SW480 (cell line): ENCODE results near the gene TIGAR.

Experiments used
- DNase-seq: peaks from one replicate; pipeline ENCODE4 v3.0.0-alpha.2; 2016; ENCODE audit warnings: low spot score

TIGAR gene

DNA sequence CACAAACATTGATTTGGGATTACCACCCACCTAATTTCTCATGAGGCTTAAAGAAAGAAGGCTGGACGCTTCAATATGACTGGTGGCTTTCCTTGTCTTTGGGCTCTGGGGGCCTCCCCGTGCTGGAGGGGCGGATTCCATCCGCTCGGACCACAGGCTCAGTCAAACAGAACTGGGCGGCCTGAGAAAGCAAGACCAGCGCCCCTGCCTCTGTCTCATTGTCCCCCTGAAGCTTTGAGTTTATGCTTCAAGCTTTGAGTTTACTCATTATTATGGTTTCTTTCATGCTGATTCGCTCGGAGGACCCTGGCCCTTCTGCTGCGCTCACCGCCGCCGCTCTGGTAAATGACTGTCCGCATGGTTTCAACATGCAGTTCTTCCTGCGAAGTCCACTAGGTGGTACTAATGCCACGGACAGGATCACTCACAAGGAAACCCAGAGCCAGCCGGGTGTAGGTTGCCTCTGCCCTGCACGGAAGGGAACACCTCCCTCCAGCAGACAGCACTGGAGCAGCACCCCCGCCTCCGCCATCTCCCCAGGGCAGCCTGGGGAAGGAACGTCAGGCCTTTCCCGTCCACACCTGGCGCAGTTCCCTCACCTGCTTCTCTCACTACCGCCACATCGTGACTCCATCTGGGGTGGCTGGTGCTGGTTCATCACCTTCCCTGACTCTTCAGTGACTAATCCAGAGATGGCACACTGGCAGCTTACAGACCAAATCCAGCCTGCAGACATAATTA, 13.2 kb upstream of the TIGAR start:
- peak; percentile 78 for DNase-seq

DNA sequence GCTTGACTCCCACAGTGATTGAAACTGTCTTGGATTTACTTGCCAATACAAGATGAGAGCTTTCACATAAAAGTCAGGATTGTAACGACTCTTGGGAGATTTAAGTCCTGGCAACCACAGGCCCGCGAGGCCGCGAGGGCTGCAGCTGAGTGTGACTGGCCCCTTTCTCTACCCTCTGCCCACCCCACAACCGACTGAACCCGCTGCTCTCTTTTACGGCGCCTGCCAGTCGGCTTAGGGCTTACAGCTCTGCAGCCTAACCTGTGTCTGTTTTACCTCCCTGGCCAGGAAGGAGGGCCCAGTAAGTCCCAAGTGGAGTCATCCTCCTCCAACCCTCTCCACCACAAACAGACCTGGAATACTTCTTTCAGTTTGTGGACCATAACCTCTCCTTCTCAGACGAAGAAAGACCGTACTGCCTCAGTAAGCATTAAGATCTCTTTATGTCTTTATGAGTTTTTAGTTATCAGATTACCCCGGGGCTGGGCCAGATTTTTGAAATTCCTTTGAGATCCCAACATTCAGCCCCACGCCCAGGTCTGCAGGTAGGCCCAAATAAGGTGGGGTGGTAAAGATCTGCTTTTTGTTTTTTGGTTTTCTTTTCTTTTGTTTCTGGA, 12.6 kb upstream of the TIGAR start:
- no peak for DNase-seq

DNA sequence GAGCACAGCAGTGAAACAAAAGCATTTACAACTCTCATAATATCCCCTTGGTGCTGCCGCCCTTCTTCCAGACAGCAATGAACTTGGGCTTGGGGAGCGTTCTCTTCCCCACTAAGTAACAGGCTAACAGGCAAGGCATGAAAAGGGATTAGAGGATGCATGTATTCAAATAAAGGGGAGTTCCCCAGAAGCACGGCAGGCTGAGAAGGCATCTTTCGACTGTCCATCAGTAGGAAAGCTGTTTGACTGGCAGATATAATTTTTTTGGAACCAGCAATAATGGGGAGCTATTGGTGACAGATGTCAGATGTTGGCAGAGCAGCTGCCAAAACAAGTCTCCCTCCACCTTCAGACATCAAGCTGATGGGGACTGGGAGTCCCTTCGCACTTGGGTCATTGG, 9.2 kb upstream of the TIGAR start:
- no peak for DNase-seq

DNA sequence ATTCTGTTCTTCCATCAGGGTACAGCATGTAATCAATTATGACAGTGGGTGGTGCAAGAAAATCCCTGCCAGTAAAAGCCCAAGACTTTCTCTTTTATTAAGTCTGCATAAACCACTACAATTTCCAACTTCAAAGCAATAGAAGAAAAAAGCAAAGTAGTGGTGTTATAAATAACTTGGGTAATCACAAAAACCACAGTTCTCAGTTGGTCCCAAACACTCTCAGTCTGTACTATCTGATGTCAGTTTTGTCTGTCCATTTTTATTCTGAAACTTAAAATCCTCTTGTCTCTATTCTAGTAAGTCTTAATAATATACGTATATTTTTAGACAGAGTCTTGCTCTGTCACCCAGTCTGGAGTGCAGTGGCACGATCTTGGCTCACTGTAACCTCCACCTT, 8.8 kb upstream of the TIGAR start:
- DNase-seq, result no peak

DNA sequence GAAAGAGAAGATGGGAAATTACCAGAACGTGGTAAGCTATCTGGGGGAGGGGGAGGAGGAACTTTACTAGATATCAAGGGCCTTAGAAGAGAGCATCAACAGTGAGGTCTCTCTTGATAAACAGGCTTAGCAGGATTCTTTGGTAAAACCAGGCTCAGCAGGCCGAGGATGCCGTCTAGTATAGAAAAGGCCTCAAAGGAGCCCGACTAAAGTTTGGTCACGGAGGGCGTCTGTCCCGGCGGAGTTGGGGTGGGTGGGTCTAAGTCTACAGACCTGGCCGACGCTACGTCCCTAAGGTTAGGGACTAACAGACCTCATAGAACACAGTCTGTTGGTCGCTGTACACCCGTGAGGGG, 538 bp upstream of the TIGAR start:
- DNase-seq, result no peak

DNA sequence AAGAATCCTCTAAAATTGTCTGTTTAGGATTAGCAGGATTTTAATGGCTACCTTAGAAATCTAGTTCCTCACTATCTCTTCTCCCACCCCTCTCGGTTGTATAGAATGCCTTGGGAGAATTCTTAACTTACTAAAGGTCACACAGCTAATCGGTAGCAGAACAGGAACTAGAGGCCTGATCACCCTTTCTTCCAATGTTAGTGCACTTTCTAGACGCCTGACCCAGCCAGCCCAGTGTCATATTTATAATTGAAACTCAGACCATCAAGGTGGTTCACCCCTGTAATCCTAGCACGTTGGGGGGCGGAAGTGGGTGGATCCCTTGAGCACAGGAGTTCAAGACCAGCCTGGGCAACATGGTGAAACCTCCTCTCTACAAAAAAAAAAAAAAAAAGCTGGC, 1.7 kb downstream of the TIGAR start:
- no peak for DNase-seq

DNA sequence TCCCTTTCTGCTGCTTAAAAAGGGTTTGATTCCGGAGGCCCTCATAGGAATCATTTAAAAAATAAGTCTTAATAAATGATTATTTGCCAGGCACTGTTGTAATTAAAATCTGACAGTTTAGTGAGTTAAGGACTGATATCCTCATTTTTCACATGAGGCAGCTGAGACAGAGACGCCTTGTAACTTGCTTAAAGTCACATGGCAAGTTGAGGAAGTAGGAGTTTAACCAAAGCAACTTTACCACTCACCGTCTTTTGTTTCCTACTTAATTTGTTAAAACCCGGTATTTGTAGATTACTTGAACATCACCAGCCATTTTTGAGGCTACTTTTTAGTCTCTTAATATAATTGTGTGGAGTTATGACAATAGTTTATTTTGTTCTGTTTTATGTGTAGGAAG, 2.4 kb downstream of the TIGAR start:
- DNase-seq, result no peak

DNA sequence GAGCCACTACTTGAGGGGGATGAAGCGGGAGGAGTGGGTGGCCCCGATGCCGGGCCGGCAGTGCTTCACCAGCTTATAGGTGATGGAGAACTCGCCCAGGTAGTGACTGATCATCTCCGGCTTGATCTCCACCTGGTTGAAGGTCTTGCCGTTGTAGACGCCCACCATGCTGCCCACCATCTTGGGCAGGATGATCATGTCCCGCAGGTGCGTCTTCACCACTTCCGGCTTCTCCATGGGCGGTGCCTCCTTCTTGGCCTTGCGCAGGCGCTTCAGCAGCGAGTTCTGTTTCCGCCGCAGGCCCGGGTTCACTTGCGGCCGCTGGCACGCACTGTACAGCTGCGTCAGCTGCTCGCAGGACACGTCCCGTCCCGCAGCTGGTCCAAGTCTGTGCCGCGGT, 3.4 kb downstream of the TIGAR start:
- no peak for DNase-seq

DNA sequence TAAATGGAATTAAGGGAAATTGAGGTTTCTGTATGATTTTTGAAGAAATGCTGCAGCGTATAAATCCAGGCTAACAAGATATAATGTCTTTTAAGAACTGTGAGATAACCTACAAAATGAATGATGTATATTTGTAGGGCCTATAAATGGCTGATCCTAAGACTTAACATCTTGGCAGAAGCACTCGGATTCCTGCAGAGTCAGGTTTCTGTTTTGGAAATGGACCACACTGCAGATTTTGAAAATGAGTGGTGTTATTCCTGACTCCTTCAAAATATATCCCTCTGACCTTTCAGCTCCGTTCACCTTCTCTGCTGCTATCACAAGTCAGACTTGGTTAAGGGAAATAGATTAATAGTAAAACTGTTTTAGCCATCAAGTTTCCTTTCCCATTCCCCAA, 5.0 kb downstream of the TIGAR start:
- no peak for DNase-seq

DNA sequence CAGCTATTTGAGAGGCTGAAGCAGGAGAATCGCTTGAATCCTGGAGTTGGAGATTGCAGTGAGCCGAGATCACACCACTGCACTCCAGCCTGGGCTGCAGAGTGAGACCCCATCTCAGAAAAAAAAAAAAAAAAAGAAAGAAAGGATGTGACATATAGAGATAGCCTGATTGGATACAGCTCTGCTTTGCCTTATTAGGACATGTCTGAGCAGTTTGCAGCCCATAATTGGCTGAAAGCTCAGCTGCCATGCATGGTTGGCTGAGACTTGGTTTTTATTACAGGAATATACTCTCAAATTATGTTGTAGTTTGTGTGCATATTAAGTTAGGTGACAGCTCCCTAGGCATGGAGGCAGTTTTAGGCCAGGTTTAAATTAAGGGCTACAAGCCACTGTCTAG, 6.3 kb downstream of the TIGAR start:
- DNase-seq, result no peak

DNA sequence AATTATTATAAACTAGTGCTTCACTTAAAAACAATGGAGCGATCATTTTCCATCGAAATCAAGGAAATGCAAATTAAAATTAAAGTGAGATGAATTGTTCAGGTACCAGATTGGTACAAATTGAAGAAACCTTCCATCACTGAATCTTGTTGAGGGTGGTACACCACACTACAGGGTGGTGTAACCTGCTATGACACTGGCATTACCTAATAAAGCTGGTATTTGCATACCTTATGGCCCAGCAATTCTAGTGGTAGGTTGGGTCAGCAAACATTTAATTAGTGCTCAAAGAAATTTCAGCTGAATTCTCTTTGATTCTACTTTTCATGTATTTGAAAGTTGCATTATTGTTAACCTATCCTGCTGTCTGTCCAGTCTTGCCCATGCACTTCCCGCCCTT, 9.2 kb downstream of the TIGAR start:
- DNase-seq, result no peak

DNA sequence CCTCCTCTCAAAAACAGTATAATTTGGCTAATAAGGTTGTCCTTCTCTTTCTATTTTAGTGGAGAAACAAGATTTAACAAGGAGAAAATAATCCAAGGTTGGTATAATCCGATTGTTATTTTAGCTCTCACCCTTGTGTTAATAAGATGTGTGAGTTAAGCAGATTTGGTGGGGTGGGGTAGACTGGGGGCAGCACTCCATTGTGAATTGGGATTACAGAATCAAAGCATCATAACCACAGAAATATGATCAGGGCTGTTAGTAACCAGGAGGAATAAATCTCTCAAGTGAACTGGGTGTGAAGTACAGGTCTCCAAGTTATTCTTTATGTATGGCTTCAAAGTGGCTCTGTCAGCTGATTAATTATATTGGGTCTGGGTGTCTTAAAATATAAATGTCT, 10.2 kb downstream of the TIGAR start:
- no peak for DNase-seq

DNA sequence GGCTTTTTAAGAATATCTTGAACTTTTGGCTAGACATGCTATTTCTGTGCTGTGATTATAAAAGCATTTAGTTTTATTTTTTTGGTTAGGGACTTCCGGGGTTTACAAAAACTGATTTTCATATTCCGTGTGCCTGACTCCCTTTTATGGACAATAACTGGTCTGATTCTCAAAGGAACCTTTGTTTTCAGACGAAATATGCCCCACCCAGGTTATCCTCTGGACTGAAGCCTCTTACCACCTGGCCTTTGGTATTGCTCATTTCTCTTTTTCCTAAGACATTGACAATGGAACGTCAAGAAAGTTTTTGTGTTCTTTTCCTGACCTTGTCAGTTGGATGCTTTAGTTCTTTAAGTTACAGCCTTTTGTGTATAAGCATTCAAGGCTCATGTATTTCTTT, 10.8 kb downstream of the TIGAR start:
- no peak for DNase-seq

DNA sequence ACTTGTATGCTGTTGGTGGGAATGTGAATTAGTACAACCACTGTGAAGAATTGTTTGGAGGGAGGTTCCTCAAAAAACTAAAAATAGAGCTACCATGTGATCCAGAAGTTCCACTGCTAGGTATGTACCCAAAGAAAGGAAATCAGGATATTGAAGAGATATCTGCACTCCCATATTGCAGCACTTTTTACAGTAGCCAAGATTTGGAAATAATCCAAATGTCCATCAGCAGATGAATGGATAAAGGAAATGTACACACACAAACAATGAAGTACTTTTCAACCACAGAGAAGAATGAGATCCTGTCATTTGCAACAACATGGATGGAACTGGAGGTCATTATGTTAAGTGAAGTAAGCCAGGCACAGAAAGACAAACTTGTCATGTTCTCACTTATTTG, 25.9 kb downstream of the TIGAR start:
- no peak for DNase-seq

DNA sequence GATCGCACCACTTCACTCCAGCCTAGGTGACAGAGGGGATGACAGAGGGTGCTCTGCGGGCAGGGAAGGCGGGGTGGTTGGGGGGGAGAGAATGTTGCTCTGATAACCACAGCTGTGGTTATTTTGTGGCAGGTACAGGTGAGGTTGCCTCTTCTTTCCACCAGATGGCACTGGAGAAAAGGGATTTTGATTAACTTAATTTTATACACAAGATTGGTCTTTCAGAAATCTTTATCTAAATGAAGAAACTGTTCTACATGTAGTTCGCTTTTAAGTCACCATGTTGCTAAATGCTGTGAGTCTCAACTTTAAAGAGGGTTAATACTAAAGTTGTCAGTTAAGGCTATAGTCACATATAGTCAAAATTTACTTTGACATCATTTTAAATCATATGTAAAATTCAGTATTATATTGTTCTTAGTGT, 32.8 kb downstream of the TIGAR start:
- DNase-seq, result peak; percentile 63

DNA sequence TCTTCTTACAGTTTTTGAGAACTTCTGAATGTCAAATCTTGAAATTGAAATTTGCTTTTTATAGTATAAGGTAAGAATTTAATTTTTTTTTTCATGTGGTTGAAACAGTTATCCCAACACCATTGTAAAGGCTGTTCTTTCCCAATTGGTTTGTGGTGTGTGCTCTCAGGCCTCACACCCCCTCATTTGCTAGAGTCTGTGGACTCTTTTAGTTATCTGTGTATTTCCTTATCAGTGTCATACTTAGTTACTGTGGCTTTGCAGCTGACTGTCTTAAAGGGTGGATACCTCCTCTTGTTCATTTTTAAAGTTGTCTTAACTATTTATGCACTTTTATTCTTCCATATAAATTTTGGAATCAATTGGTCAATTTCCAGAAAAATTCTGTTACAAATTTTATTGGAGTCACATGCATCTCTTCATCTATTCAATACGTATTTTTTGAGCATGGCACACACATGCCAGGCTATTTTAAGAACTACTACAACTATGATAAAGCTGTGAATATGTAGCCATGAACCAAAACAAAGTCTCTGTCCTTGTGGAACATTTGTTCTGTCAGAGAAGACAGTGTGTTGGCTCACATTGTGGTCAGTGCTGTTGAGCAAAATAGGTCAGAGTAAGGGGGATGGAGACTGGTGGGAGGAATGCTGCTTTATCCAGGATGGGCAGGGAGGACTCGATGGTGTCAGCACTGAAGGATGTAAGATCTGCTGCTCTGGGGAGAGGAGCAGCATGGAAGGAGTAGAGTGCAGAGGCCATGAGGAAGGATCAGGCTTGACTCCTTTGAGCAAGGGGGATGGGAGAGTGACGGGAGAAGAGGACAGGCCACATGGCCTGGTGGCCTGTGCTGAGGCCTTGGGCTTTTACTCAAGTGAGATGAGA, 34.4 kb downstream of the TIGAR start:
- DNase-seq, result no peak

DNA sequence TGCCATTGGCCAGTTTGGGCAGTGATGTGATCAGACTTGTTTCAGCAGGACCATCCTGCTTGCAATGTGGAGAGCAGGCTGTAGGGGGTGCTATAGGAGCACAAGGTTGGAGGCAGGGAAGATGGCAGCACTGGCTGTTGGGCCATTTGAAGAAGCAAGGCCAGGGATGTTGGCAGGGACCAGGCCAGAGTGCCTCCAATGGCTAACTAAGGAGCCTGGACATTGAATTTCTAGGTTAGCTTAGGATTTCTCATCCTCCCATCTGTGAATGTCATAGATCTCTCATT, 35.0 kb downstream of the TIGAR start:
- DNase-seq, result peak; percentile 39

DNA sequence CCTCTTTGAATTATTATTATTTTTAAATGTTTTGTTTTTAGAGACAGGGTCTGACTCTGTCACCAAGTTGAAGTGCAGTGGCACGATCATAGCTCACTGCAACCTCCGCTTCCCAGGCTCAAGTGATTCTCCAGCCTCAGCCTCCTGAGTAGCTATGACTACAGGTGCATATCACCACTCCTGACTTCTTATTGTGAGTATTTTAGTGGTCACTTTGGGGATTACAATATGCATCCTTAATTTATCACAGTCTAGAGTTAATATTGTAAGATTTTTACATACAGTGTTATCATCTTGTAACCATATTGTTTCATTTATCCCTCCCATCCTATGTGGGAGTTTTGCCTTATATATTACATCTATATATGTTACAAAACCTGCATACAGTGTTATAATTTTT, 45.1 kb downstream of the TIGAR start:
- DNase-seq, result no peak

DNA sequence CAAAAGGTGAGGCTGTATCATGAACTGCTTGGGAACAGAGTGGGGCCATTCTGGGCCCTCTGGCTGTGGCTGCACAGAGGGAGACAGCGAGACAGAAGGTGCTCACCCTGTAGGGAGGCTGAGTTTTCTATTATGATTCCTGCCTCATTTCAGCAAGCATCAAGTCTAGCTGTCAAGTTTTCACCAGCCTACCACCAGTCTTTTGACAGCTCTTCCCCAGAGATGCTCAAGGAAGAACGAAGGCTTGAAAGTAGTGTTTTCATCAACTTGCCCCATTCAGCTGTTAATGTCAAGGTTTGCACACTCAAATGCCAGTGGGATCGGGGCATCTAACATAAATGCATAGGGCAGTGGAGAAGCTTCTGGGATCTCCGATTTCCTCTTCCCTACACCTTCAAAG, 48.5 kb downstream of the TIGAR start:
- DNase-seq, result no peak

DNA sequence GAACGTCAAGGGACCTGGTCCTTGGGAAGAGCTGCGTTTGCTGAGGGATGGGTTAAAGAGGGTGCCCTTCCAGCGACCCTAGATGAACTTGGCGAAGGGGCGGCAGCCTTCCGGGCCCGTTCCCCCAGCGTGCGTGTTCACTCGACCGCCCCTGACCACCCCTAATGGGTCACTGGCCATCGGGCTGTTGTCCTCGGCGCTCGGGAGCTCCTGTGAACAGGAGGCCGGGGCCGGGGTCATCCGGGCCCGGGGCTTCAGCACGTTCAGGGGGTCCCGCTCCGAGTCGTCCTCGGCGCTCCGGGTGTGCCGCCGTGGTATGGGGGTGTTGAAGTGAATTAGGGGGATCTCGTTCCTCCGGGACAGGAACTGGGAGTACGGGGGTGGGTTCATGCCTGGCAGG, 49.3 kb downstream of the TIGAR start:
- DNase-seq, result no peak

DNA sequence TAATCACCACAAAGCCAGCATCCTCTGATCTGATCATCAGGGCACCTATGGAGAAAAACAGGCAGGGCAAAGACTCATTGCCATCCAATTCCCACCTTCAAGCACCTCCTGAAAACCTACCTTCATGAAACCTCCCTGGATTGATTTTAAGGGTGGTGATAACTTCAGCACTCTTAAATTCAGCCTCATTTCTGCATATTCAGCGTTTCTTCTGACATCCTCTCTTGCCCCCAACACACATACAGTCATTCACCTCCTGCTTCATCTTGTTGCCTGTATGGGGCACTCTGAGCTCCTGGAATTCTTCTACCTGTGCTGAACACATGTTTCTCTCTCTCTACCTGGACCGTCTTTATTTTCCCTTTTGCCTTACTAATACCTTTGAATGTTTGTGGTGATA, 51.6 kb downstream of the TIGAR start:
- no peak for DNase-seq

DNA sequence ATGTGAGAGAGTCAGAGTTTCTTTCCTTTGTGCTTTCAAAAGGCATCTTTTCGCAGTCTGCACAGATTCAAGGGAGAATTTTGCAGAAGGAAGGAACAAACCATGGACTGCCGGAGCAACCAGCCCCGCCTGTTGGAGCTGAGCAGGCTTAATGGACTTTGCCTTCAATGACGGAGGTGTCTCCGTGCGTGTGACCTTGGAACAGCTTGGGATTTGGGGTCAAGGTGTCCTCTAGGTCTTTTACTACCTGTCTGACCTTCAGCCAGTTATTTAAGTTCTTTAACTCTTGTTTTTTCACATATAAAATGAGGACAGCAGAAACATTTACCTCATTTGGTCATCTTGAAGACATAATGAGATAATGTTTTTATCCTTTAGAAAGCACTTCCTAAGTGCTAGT, 54.4 kb downstream of the TIGAR start:
- DNase-seq, result no peak

DNA sequence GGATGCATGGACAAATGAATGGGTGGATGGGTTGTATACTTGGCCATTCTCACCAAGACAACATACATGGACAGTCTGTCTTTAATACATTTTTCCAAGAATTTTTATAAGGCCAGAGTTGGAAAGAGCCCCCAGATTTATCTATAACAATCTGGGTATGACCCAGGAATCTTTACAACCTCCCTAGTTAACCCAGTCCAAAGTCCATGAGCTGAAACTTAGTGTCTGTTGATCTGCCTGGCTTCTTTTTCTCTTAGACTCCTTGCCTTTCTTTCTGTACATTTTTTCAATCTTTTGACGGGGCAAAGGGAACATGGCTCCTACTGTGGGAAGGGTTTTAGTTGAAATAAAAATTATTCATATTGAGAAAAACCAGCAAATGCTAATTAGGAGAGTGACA, 57.8 kb downstream of the TIGAR start:
- no peak for DNase-seq

DNA sequence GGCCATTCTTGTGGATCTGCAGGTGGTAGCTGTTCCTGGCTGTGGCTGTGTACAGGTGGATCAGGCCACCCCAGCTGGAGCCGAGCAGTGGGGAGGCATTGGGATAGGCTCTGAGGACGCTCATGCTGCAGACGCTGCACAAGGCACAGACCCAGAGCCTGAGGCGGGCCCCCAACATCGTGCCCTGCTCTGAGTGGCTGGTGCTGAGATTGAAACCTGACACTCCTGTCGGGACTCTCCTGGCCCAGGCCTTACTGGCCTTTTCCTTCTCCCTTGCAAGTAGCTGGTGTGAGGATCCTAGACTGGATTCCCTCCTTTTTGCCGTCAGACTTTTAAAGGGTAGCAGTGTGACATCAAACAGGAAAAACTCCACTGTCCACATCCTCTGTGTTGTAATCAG, 58.4 kb downstream of the TIGAR start, which contains the start of gene FGF23:
Gene FGF23 (minus strand): TSS at position 308 of the 400 bp plus-strand sequence. CDS start 130 bp downstream, at position 178.
- DNase-seq, result peak; percentile 43
